Left lung (tissue), 10 donors: ENCODE measurements around the gene ACACA. TPM values are rescaled to one million over a fixed set of nuclear protein-coding genes. Genes with fewer than 3 reads are reported as not detected.

Experiments
- ATAC-seq: fragments of 200-7000 bp; cut with Tn5 transposase; one replicate; pipeline ENCODE4 v1.9.1; 2020; ENCODE audit warnings: moderate library complexity
- DNase-seq, 4 donors: peaks; one replicate each; pipeline ENCODE4 v3.0.0-alpha.2; 2013 to 2020
- H3K27ac ChIP-seq, 2 donors: fragments of 200-600 bp; sonication (generic) in 1 of 2; one replicate each; pipeline versions ENCODE4 v1.5.0 to v1.8.0; 2020 to 2021
- H3K27me3 ChIP-seq, 2 donors: fragments of 200-600 bp; sonication (generic) in 1 of 2; one replicate each; pipeline versions ENCODE4 v1.5.0 to v1.8.0; 2020 to 2021
- H3K36me3 ChIP-seq, 2 donors: fragments of 200-600 bp; sonication (generic) in 1 of 2; one replicate each; pipeline versions ENCODE4 v1.5.0 to v1.8.0; 2020 to 2021
- H3K4me1 ChIP-seq, 2 donors: fragments of 200-600 bp; one replicate each; pipeline ENCODE4 v1.8.0; 2021
- H3K4me3 ChIP-seq, 2 donors: fragments of 200-600 bp; sonication (generic) in 1 of 2; one replicate each; pipeline versions ENCODE4 v1.5.0 to v1.8.0; 2020 to 2021; ENCODE audit warnings: mild to moderate bottlenecking in 1 of 2
- H3K9me3 ChIP-seq, 2 donors: fragments of 200-600 bp; sonication (generic) in 1 of 2; one replicate each; pipeline versions ENCODE4 v1.5.0 to v1.8.0; 2020 to 2021
- CTCF ChIP-seq, 2 donors: fragments of 200-600 bp; sonication (generic) in 1 of 2; IDR thresholded peaks; one replicate each; pipeline versions ENCODE4 v1.5.0 to v1.8.0; 2021; ENCODE audit warnings: antibody characterized with exemption in 2 of 2
- intact Hi-C, 2 donors: fragments of 100-400 bp; cut with DNase I; formaldehyde crosslinking; loops; one replicate each; pipeline versions ENCODE4 v1.11.2 to v1.14.2; 2022
- polyA plus RNA-seq, 6 donors: library from polyadenylated mRNA; unstranded; fragments of 120-200 nt; gene quantifications; one replicate each; pipeline ENCODE4 v1.2.1, GENCODE V29; 2013; ENCODE audit not compliant: insufficient read length in 6 of 6
- total RNA-seq, 2 donors: library from RNA; stranded (reverse); fragmentation: NEBNext Ultra II Directional; extraction: Animal tissue kit (Norgen Biotek cat#: 25700); gene quantifications; one replicate each; pipeline ENCODE4 v1.2.1, GENCODE V29; 2021
- donor health status: DM: no; HTN: yes; CAD: no.
- donor health status: DM: no; HTN: no; CAD: no.

The ACACA gene
- total and polyA plus RNA-seq, 8 donors: 43.6 to 128 (median 53.3) TPM

- Histone ChIP-seq H3K36me3 (no peaks in the 10 kb centered on the region), H3K4me1 (no peaks in the 10 kb centered on the region), H3K27me3 (no peaks in the 10 kb centered on the region), H3K27ac (no peak overlapping the region), H3K4me3 (no peak overlapping the region), H3K9me3 (no peaks in the 10 kb centered on the region)
- intact Hi-C loops: no loop called here
- TF ChIP-seq CTCF (IDR thresholded peaks at IDR 0.05): no peak
- DNase-seq: no peak
- ATAC-seq: no peak
Measured at GRCh38 chr17:37386462-37386861, 20.2 kb downstream of the ACACA start.

GRCh38 chr17:37385474-37385990, 21.1 kb downstream of the ACACA start:
- H3K36me3 ChIP-seq: no peaks in the 10 kb centered on the region
- H3K9me3 ChIP-seq: no peaks in the 10 kb centered on the region
- TF ChIP-seq CTCF (IDR thresholded peaks at IDR 0.05): no peak
- no peak for DNase-seq
- no peaks in the 10 kb centered on the region for H3K27me3 ChIP-seq
- no peak overlapping the region for H3K4me3 ChIP-seq
- intact Hi-C loops: no loop called here
- no peak overlapping the region for H3K27ac ChIP-seq
- ATAC-seq: no peak
- H3K4me1 ChIP-seq: no peaks in the 10 kb centered on the region

GRCh38 chr17:37384560-37385149, 22.0 kb downstream of the ACACA start:
- no peaks in the 10 kb centered on the region for H3K4me1 ChIP-seq
- H3K4me3 ChIP-seq: no peak overlapping the region
- no peaks in the 10 kb centered on the region for H3K36me3 ChIP-seq
- H3K27ac ChIP-seq: no peak overlapping the region
- no peaks in the 10 kb centered on the region for H3K9me3 ChIP-seq
- DNase-seq: no peak
- intact Hi-C loops: no loop called here
- no peaks in the 10 kb centered on the region for H3K27me3 ChIP-seq
- no peak for TF ChIP-seq CTCF (IDR thresholded peaks at IDR 0.05)
- no peak for ATAC-seq

- Histone ChIP-seq H3K9me3 (no peaks in the 10 kb centered on the region), H3K4me1 (no peaks in the 10 kb centered on the region), H3K4me3 (no peak overlapping the region), H3K27me3 (no peaks in the 10 kb centered on the region), H3K27ac (no peak overlapping the region), H3K36me3 (no peaks in the 10 kb centered on the region)
- no peak for TF ChIP-seq CTCF (IDR thresholded peaks at IDR 0.05)
- DNase-seq (no peak), ATAC-seq (no peak)
- intact Hi-C loops: no loop called here
Measured at GRCh38 chr17:37382056-37382455, 24.6 kb downstream of the ACACA start.

- Histone ChIP-seq H3K4me1 (no peaks in the 10 kb centered on the region), H3K27ac (no peak within 1 kb of the TSS), H3K9me3 (no peaks in the 10 kb centered on the region), H3K36me3 (no peaks in the 10 kb centered on the region), H3K27me3 (no peaks in the 10 kb centered on the region), H3K4me3 (no peak within 1 kb of the TSS)
- DNase-seq (no peak), ATAC-seq (no peak)
- intact Hi-C loops: no loop called here
- TF ChIP-seq CTCF (IDR thresholded peaks at IDR 0.05): no peak
Measured at GRCh38 chr17:37375706-37376105, 30.9 kb downstream of the ACACA start, which contains the start of gene C17orf78. Gene C17orf78 (plus strand): TSS chr17:37375985. CDS start chr17:37376093, 108 bp downstream.
